ENCODE data around the gene PTDSS2. TPM values are rescaled to one million over a fixed set of nuclear protein-coding genes. Genes with fewer than 3 reads are reported as not detected.

The PTDSS2 gene
- total and polyA plus RNA-seq, 10 of the 15 experiments (the other 5 are each of a cell fraction or from before 2014, with no cell fraction given) = 0.39 to 21.1 (median 10.8) TPM

GRCh38 chr11:459511-460220 lies 9.6 kb downstream of the PTDSS2 start:
- in situ Hi-C loops (cut with MboI) (no loop called here), intact Hi-C loops (cut with micrococcal nuclease; ENCODE audit: unreplicated experiment) (no loop called here)
- 96% methylated on average over 24 of the region's 24 CpGs for WGBS (ENCODE audit: insufficient coverage, insufficient replicate concordance, low lambda C conversion rate, missing lambda C conversion rate)
- ATAC-seq (no peak), FAIRE-seq (no peak), DNase-seq (ENCODE audit: low read depth, low spot score) (no peak)
- Histone ChIP-seq H3K9me3 (replicated peaks; ENCODE audit: control insufficient read depth, insufficient read depth, low read length) (no peaks in the 10 kb centered on the region), H3K4me1 (ENCODE audit: control insufficient read depth, insufficient read depth, low read length) (peaks cover 18% of the 10 kb centered on the region), H4K20me1 (ENCODE audit: control insufficient read depth, insufficient read depth) (no peaks in the 10 kb centered on the region), H2AFZ (ENCODE audit: control insufficient read depth, low read depth, low read length) (no peak overlapping the region), H3K4me3 (no peak overlapping the region), H3K27ac (ENCODE audit: control insufficient read depth, insufficient read depth) (no peak overlapping the region), H3K9ac (ENCODE audit: control insufficient read depth, insufficient read depth, low read length) (no peak overlapping the region), H3K36me3 (ENCODE audit: control insufficient read depth in 2 of 2, insufficient read depth in 2 of 2, low read length in 1 of 2) (peaks cover 0 to 3% of the 10 kb centered on the region in 2 experiments; a peak in 3 of 4 replicates), H3K79me2 (ENCODE audit: control insufficient read depth, insufficient read depth, low read length) (no peaks in the 10 kb centered on the region), H3K27me3 (replicated peaks in 1 of 2; ENCODE audit: control insufficient read depth in 2 of 2, insufficient read depth in 2 of 2, low read length in 1 of 2) (no peaks in the 10 kb centered on the region), H3K4me2 (ENCODE audit: control insufficient read depth, insufficient read depth) (no peak overlapping the region)
- no TSS peak for BruUV-seq (replicated peaks)
- POLR2A ChIA-PET = interaction anchor here (0.6 kb wide), 1 partner anchor 397 kb away, joined by 3 read pairs; no protein-coding TSS in a partner anchor
- CTCF ChIA-PET = no interaction called here
- RAD21 ChIA-PET (ENCODE audit: unreplicated experiment) = no interaction called here
- SMC1A ChIA-PET (ENCODE audit: uncharacterized antibody, unreplicated experiment) = interaction anchor here (0.9 kb wide), 1 partner anchor 9 kb away, joined by 3 read pairs; no protein-coding TSS in a partner anchor
- TF ChIP-seq HDAC6 (IDR thresholded peaks at IDR 0.05; ENCODE audit: unreplicated experiment) = no peak
- TF ChIP-seq BHLHE40 (IDR thresholded peaks at IDR 0.05; ENCODE audit: borderline replicate concordance in 1 of 2, low read depth in 2 of 2, low read length in 1 of 2) = no peak
- TF ChIP-seq ZBTB33 (IDR thresholded peaks at IDR 0.05) = no peak
- TF ChIP-seq FOXK2 (IDR thresholded peaks at IDR 0.05) = no peak
- TF ChIP-seq ZBTB11 (CRISPR knock-in tag; IDR thresholded peaks at IDR 0.05) = no peak
- TF ChIP-seq KDM1A (IDR thresholded peaks at IDR 0.05; ENCODE audit: borderline replicate concordance) = no peak
- no peak for TF ChIP-seq NFIC (IDR thresholded peaks at IDR 0.05; ENCODE audit: low read depth, low read length)
- TF ChIP-seq LARP7 (IDR thresholded peaks at IDR 0.05) = no peak
- no peak for TF ChIP-seq E2F8 (IDR thresholded peaks at IDR 0.05; ENCODE audit: low read depth, partially characterized antibody)
- no peak for TF ChIP-seq HDAC2 (IDR thresholded peaks at IDR 0.05)
- no peak for TF ChIP-seq ELK1 (IDR thresholded peaks at IDR 0.05; ENCODE audit: low read depth, low read length)
- TF ChIP-seq POLR2AphosphoS2 (IDR thresholded peaks at IDR 0.05; ENCODE audit: low read depth, low read length) = no peak
- no peak for TF ChIP-seq MTA3 (IDR thresholded peaks at IDR 0.05; ENCODE audit: borderline replicate concordance, low read length)
- no peak for TF ChIP-seq SP1 (IDR thresholded peaks at IDR 0.05; ENCODE audit: low read depth, low read length)
- TF ChIP-seq RB1 (IDR thresholded peaks at IDR 0.05; ENCODE audit: borderline replicate concordance) = no peak

Measured in GM12878 (cell line).